ENCODE measurements around the gene SLC19A3.
"Not testable (repeated sequence)": the region's sequence is repeated elsewhere in the genome, so short reads cannot be mapped to it uniquely, and the experiment has no call there.

SLC19A3 gene

GRCh38 chr2:227703280-227703732, 14.5 kb downstream of the SLC19A3 start:
- no peak for DNase-seq

- DNase-seq: no peak
These were observed 16.3 kb downstream of the SLC19A3 start for GRCh38 chr2:227701556-227701955.

GRCh38 chr2:227696990-227697679, 20.7 kb downstream of the SLC19A3 start:
- no peak for DNase-seq

GRCh38 chr2:227687189-227687588, 30.6 kb downstream of the SLC19A3 start:
- no peak for DNase-seq

GRCh38 chr2:227684258-227684657, 33.6 kb downstream of the SLC19A3 start:
- no peak for DNase-seq

GRCh38 chr2:227677928-227678327, 39.9 kb downstream of the SLC19A3 start:
- DNase-seq: no peak

- DNase-seq: no peak
These were observed 43.3 kb downstream of the SLC19A3 start for GRCh38 chr2:227674485-227674884.

- DNase-seq: not testable (repeated sequence)
These were observed 44.2 kb downstream of the SLC19A3 start for GRCh38 chr2:227673620-227674019.

GRCh38 chr2:227671170-227671905, 46.5 kb downstream of the SLC19A3 start:
- no peak for DNase-seq

GRCh38 chr2:227666631-227667170, 51.1 kb downstream of the SLC19A3 start, which contains the start of gene SCYGR5:
Gene SCYGR5 (plus strand): TSS chr2:227666804. CDS start chr2:227666804, 0 bp downstream.
- not testable (repeated sequence) for DNase-seq

GRCh38 chr2:227665189-227665940, 52.5 kb downstream of the SLC19A3 start:
- no peak for DNase-seq

GRCh38 chr2:227661827-227662226, 56.0 kb downstream of the SLC19A3 start:
- DNase-seq: no peak

- DNase-seq: no peak
These were observed 56.7 kb downstream of the SLC19A3 start for GRCh38 chr2:227661025-227661649.

GRCh38 chr2:227657199-227657845, 60.5 kb downstream of the SLC19A3 start:
- DNase-seq: no peak

GRCh38 chr2:227655454-227655853, 62.4 kb downstream of the SLC19A3 start:
- no peak for DNase-seq

GRCh38 chr2:227654426-227654825, 63.4 kb downstream of the SLC19A3 start:
- DNase-seq: no peak

GRCh38 chr2:227653419-227653818, 64.4 kb downstream of the SLC19A3 start:
- DNase-seq: no peak

GRCh38 chr2:227643990-227644551, 73.8 kb downstream of the SLC19A3 start:
- no peak for DNase-seq

GRCh38 chr2:227642656-227643055, 75.2 kb downstream of the SLC19A3 start:
- no peak for DNase-seq

GRCh38 chr2:227634201-227634600, 83.6 kb downstream of the SLC19A3 start:
- no peak for DNase-seq

Measured in stimulated activated CD4-positive, alpha-beta T cell treated with anti-CD3 and anti-CD28 coated beads, Interleukin-2, amount 100 ng/mL, for 24 hours (primary cell).